GM19328 (cell line): ENCODE results near the gene RFX8.
"Not testable (repeated sequence)": the region's sequence is repeated elsewhere in the genome, so short reads cannot be mapped to it uniquely, and the experiment has no call there.

ENCODE experiments used
- ATAC-seq: cut with Tn5 transposase; IDR thresholded peaks from one replicate; pipeline ENCODE4 v1.9.1; 2021; ENCODE audit warnings: mild to moderate bottlenecking, moderate library complexity; ENCODE audit not compliant: unreplicated experiment

The RFX8 gene

GRCh38 chr2:101442667-101443061 is 32.2 kb downstream of the RFX8 start:
- no peak for ATAC-seq

- no peak for ATAC-seq
Measured at GRCh38 chr2:101442042-101442666, 32.8 kb downstream of the RFX8 start.

DNA sequence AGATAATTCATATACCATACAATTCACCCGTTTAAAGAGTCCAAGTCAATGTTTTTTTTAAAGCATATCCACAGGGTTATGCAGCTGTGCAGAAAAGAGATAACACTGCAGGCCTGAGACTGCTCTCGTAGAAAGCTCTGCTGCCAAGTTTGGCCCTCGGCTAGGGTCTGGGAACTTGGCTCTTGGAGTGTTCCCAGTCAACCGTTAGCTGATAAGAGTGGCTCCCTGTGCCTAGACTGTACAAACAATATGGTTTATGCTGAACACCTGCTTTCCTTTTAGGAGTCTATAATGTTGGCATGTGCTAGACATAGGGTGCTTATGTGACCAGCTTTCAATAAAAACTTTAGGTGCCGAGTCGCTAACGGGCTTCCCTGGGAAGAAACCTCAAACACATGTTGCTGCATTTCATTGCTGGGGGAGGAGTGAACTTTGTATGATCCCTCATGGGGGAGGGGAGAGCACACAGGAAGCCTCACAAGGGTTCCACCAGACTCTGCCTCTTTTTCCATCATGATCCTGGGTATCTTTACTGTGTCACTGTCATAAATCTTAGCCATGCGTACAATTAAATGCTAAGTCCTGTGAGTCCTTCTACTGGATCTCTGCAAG is 34.7 kb downstream of the RFX8 start:
- no peak for ATAC-seq

DNA sequence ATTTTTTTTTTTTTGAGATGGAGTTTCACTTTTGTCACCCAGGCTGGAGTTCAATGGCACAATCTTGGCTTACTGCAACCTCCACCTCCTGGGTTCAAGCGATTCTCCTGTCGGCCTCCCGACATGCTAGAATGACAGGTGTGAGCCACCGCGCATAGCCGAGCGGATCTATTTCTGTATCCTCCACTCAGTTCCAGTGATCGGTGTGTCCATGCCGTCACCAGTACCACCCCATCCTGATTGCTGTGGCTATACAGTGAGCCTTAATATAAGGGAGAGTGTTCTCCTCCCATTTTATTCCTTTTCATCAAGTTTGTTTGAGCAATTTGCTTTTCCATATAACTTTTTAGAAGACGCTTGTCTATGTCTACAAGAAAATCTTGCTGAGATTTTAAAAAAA is 35.2 kb downstream of the RFX8 start:
- ATAC-seq, result no peak

DNA sequence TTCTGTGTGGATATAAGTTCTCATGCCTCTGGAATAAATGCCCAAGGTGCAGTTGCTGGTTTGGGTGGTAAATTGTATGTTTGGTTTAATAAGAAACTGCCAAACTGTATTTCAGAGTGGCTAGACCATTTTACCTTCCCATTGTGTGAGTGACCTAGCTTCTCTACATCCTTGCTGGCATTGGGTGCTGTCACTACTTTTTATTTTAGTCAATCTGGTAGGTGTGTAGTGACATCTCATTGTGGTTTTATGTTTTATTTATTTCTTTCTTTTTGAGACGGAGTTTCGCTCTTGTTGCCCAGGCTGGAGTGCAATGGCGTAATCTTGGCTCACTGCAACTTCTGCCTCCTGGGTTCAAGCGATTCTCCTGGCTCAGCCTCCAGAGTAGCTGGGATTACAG is 36.4 kb downstream of the RFX8 start:
- ATAC-seq, result not testable (repeated sequence)

DNA sequence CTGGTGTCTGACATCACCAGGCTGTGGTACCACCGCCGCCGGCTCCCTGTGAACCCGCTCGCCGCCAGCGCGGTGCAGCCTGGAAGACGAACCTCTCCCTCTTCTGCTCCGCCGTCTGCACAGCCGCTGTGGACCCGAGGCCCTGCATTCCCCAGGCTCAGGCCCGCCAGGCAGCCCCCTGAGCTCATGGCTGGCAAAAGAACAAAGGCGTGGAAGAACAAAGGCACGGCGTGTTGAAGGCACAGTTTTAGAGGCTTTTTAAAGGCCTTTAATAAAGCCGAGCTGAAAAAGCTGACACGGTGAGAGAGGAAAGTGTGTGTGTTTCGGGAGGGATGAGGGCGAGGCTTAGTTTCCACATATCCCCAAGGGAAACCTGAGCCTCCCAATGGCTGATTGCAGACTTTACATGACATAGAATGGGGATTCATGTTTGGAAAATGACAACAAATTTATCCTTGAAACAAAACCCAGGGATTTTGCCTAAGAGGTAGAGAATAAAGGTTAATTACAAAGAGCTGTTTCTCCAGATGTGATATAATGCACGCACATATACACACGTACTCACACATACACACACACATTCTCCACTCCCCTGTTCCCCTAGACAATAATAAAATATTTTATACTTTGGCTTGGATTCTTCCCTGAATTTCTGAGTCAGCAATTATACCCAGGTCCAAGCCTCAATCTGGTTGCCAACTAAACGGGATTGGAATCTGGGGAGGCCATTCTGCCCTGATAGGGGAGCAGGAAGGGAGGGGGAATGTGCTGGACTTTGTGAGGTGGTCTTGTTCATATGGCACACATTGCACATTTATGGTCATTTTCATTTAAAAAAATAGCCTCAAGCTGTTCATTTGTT is 39.7 kb downstream of the RFX8 start:
- no peak for ATAC-seq

- no peak for ATAC-seq
Measured at GRCh38 chr2:101433465-101433864, 41.4 kb downstream of the RFX8 start.

DNA sequence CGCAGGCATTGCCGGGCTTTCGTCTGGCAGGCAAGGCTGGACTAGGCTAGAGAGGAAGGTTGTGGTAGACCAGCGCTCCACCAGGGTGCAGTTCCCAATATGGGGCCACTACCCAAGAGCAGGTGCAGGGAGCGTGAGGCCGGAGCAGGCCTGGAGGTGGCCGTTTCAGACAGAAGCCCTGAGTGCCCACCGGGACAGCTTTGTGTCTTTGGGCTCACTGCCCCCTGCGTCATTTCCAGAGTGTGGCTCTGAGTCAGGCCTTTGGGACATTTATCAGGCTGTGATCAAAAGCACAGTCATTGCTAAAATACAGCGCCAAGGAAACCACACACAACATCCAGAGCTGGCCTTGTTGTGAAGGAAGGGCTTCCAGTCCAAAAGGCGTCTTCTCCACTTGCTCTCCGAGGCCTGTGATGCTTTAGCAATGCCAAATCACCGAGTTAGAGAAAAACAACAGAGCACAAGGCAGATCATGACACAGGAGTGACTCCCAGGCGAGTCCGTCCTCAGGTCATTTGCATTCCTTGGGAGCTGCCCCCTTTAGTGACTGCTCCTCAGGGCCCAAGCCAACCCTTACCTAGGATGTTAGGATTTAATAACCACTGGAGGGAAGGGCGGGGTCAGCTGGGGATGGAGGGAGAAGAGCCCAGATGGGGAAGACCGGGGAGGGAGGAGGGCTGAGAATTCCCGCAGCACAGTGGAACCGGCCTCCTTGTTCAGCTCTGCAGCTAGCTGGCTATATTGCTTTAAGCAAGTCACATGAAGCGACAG is 42.3 kb downstream of the RFX8 start:
- no peak for ATAC-seq

- ATAC-seq, result no peak
Measured at GRCh38 chr2:101431486-101431885, 43.4 kb downstream of the RFX8 start.

- ATAC-seq, result no peak
Measured at GRCh38 chr2:101430156-101430555, 44.8 kb downstream of the RFX8 start.

DNA sequence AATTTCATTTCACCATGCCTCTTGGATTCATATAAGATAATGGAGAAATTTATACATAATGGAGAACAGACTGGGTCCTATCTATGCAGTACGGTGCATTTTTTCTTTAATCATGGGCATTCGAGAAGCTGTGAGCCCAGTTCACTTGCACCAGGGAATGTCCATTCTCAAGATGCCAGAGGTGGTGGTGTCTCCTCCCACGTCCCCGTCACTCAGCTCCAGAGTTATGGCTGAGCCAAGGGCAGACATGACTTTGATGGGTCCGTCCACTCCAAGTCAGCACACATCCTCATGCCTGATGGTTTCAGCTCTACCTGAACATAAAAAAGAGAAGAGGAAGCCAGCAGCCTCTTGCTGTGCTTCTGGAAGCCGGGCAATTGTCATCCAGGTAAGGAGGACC is 45.5 kb downstream of the RFX8 start:
- ATAC-seq, result no peak

- ATAC-seq, result no peak
Measured at GRCh38 chr2:101428422-101429176, 46.3 kb downstream of the RFX8 start.

- ATAC-seq, result no peak
Measured at GRCh38 chr2:101427743-101428142, 47.2 kb downstream of the RFX8 start.

GRCh38 chr2:101427240-101427639 is 47.7 kb downstream of the RFX8 start:
- no peak for ATAC-seq

DNA sequence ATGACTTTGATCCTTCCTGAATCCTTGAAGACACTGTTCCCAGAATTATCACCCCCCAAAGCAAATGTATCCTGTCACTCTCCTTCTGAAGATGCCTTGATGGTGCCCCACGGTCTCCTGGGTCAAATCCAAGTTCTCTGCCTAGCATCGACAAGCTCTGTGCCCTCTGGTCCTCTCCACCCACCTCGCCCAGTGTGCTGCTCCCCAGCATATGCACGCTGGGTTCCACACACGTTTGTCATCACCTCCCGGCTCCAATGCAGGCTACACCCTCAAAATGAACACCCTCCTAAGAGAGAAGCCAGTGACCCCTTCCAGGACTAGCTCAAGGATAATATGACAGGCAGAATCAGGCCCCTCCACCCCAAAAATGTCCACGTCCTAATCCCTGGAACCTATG is 48.1 kb downstream of the RFX8 start:
- no peak for ATAC-seq

- ATAC-seq, result no peak
Measured at GRCh38 chr2:101420623-101421022, 54.3 kb downstream of the RFX8 start.

GRCh38 chr2:101419096-101419663 is 55.7 kb downstream of the RFX8 start:
- no peak for ATAC-seq

GRCh38 chr2:101418460-101419095 is 56.3 kb downstream of the RFX8 start:
- no peak for ATAC-seq

DNA sequence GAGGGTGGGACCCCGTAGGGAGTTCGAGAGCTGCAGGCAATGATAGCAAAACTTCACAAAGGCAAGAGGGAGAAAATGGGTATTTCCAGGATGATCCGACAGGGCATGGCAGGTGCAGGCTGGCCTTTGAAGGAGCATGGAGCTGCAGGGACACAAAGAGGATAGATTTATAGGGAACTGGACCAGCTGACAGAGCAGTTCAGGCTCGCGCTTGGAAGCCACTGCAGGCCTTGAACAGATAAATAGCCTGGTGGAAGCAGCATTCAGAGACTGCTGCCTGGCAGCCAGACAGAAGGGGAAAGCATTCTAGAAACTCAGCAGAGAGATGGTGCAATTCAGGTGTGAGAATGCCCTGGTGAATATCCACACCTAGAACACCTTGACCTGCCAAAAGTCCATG is 58.3 kb downstream of the RFX8 start:
- ATAC-seq, result no peak

GRCh38 chr2:101415884-101416283 is 59.0 kb downstream of the RFX8 start:
- ATAC-seq, result no peak
